Measurements from ENCODE around the gene OR10A6.

DNA sequence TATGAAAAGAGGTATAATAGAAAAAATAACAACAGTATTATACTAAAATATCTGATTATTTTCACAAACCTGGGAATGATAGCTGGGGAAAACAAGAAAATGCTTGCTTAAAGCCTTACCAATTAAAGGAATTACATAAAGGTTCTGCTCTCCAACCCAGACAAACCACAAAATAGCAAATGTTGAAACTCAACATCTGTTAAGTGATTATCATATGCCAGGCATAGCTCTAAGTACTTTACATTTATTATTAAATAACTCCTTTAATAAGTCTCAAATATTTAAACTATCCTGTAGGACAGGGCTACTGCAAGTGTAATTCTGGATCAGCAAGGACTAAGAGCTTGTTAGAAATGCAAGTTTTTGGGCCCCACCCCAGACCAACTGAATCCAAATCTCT lies 20.1 kb downstream of the OR10A6 start:
- TF ChIP-seq EZH2 (IDR thresholded peaks at IDR 0.05): no peak
- no peak for TF ChIP-seq POLR2AphosphoS5 (IDR thresholded peaks at IDR 0.05; ENCODE audit: borderline replicate concordance, low read depth, low read length)

All from SK-N-MC (cell line).